Prostate gland (tissue), 2 donors: ENCODE data around the gene TAX1BP1. TPM values are rescaled to one million over a fixed set of nuclear protein-coding genes. Genes with fewer than 3 reads are reported as not detected.
"Not testable (repeated sequence)": the region's sequence is repeated elsewhere in the genome, so short reads cannot be mapped to it uniquely, and the experiment has no call there.

Experiments
- DNase-seq: peaks from one replicate; pipeline ENCODE4 v3.0.0-alpha.2; 2019; ENCODE audit warnings: low spot score
- H3K27ac ChIP-seq, 2 donors: fragments of 200-600 bp; sonication (generic); 2 replicates each; pipeline ENCODE4 v1.5.1; 2017 to 2019
- H3K27me3 ChIP-seq: fragments of 200-600 bp; sonication (generic); replicated peaks from 2 replicates; pipeline ENCODE4 v1.5.1; 2019; ENCODE audit not compliant: insufficient read depth
- H3K36me3 ChIP-seq, 2 donors: fragments of 200-600 bp; sonication (generic); 1 replicate in 1 of 2; 2 replicates in 1 of 2; pipeline versions ENCODE4 v1.5.1 to v1.8.1; 2017 to 2019
- H3K4me1 ChIP-seq: fragments of 200-600 bp; sonication (generic); replicated peaks from 2 replicates; pipeline ENCODE4 v1.5.1; 2019
- H3K4me3 ChIP-seq, 2 donors: fragments of 200-600 bp; sonication (generic); 2 replicates each; pipeline ENCODE4 v1.5.1; 2017 to 2019
- H3K9me3 ChIP-seq: fragments of 200-600 bp; sonication (generic); 2 replicates; pipeline ENCODE4 v1.5.1; 2017
- CTCF ChIP-seq, 4 experiments: fragments of 200-600 bp in 2 of 4; fragments of 450-650 bp in 2 of 4; sonication (generic) in 2 of 4; IDR thresholded peaks; 1 replicate in 3 of 4; 2 replicates in 1 of 4; pipeline ENCODE4 v1.5.1; 2016 to 2019; ENCODE audit warnings: antibody characterized with exemption in 4 of 4, mild to moderate bottlenecking in 2 of 4, moderate library complexity in 2 of 4
- POLR2A ChIP-seq: fragments of 450-650 bp; IDR thresholded peaks from one replicate; pipeline ENCODE4 v1.6.1; 2016; ENCODE audit warnings: antibody characterized with exemption, mild to moderate bottlenecking
- POLR2AphosphoS5 ChIP-seq: sonication (generic); formaldehyde crosslinking; IDR thresholded peaks from one replicate; pipeline ENCODE4 v1.6.1; 2017; ENCODE audit warnings: antibody characterized with exemption
- WGBS: methylation state at CpG from one replicate; pipeline ENCODE4 v1.1.5; 2018; 5-methylcytosine and 5-hydroxymethylcytosine counted together
- intact Hi-C: fragments of 100-400 bp; cut with DNase I; formaldehyde crosslinking; loops from one replicate; pipeline ENCODE4 v1.14.2; 2022
- total RNA-seq, 2 donors: library from RNA; depleted of rRNA; stranded (reverse); fragments of >200 nt; gene quantifications; one replicate each; pipeline ENCODE4 v1.1.0, GENCODE V29; 2016

Gene TAX1BP1
- total RNA-seq, 2 donors from 2014 or later: 105 to 125 TPM

- H3K9me3 ChIP-seq: no peaks in the 10 kb centered on the region
- H3K27me3 ChIP-seq: no peaks in the 10 kb centered on the region
- WGBS: 96% methylated on average over 2 of the region's 2 CpGs
- H3K27ac ChIP-seq: no peak overlapping the region
- TF ChIP-seq POLR2AphosphoS5: no peak
- no peak for TF ChIP-seq POLR2A
- TF ChIP-seq CTCF (IDR thresholded peaks at IDR 0.05): no peak
- no peak for DNase-seq
- H3K4me1 ChIP-seq: no peaks in the 10 kb centered on the region
- intact Hi-C loops: no loop called here
- H3K36me3 ChIP-seq: no peaks in the 10 kb centered on the region
- H3K4me3 ChIP-seq: no peak overlapping the region
Measured at GRCh38 chr7:27735831-27736230, 4.1 kb upstream of the TAX1BP1 start.

- no peaks in the 10 kb centered on the region for H3K4me1 ChIP-seq
- 85% methylated on average over 2 of the region's 2 CpGs for WGBS
Measured at GRCh38 chr7:27737178-27737577, 2.8 kb upstream of the TAX1BP1 start.

GRCh38 chr7:27737616-27738015 lies 2.3 kb upstream of the TAX1BP1 start:
- no peak overlapping the region for H3K27ac ChIP-seq
- intact Hi-C loops: no loop called here
- 61% methylated on average over 2 of the region's 2 CpGs for WGBS

More at GRCh38 chr7:27737178-27737577, 2.8 kb upstream of the TAX1BP1 start:
- Histone ChIP-seq H3K27ac (no peak overlapping the region), H3K36me3 (no peaks in the 10 kb centered on the region), H3K27me3 (no peaks in the 10 kb centered on the region), H3K9me3 (no peaks in the 10 kb centered on the region), H3K4me3 (no peak overlapping the region)
- TF ChIP-seq POLR2AphosphoS5 (no peak), CTCF (IDR thresholded peaks at IDR 0.05) (no peak), POLR2A (no peak)
- intact Hi-C loops: no loop called here
- no peak for DNase-seq

GRCh38 chr7:27739301-27739908 lies 557 bp upstream of the TAX1BP1 start:
- H3K27ac ChIP-seq: peak overlapping the region; percentile 99 to 100
- TF ChIP-seq POLR2AphosphoS5: no peak
- TF ChIP-seq CTCF (IDR thresholded peaks at IDR 0.05): no peak
- TF ChIP-seq POLR2A: no peak
- WGBS: 4% methylated on average over 17 of the region's 17 CpGs
- H3K36me3 ChIP-seq: no peaks in the 10 kb centered on the region
- no peaks in the 10 kb centered on the region for H3K4me1 ChIP-seq
- DNase-seq: no peak
- H3K9me3 ChIP-seq: no peaks in the 10 kb centered on the region
- H3K27me3 ChIP-seq: no peaks in the 10 kb centered on the region
- intact Hi-C loops: no loop called here
- H3K4me3 ChIP-seq: peak overlapping the region; percentile 98 to 99

More at GRCh38 chr7:27737616-27738015, 2.3 kb upstream of the TAX1BP1 start:
- Histone ChIP-seq H3K27me3 (no peaks in the 10 kb centered on the region), H3K9me3 (no peaks in the 10 kb centered on the region), H3K36me3 (no peaks in the 10 kb centered on the region), H3K4me1 (no peaks in the 10 kb centered on the region), H3K4me3 (no peak overlapping the region)
- no peak for TF ChIP-seq POLR2A
- TF ChIP-seq CTCF (IDR thresholded peaks at IDR 0.05): no peak
- TF ChIP-seq POLR2AphosphoS5: no peak
- DNase-seq: no peak

GRCh38 chr7:27740449-27741086 lies 606 bp downstream of the TAX1BP1 start:
- Histone ChIP-seq H3K27ac (peak overlapping the region; percentile 99 to 100), H3K36me3 (no peaks in the 10 kb centered on the region), H3K4me1 (no peaks in the 10 kb centered on the region), H3K9me3 (no peaks in the 10 kb centered on the region), H3K4me3 (peak overlapping the region; percentile 98 to 99), H3K27me3 (no peaks in the 10 kb centered on the region)
- peak; percentile 97 for DNase-seq
- peak; percentile 86 for TF ChIP-seq POLR2AphosphoS5
- TF ChIP-seq CTCF (IDR thresholded peaks at IDR 0.05): peak in 1 of 4 experiments; percentile 10
- TF ChIP-seq POLR2A: peak; percentile 94
- intact Hi-C loops: loop anchor here (2.0 to 10.0 kb wide), 5 partner anchors 78 to 543 kb away; partner anchors contain the start of gene HIBADH
- under 1% methylated on average over 49 of the region's 49 CpGs for WGBS

- H3K36me3 ChIP-seq, DNase-seq, H3K9me3 ChIP-seq, H3K27me3 ChIP-seq, H3K4me1 ChIP-seq, H3K27ac ChIP-seq, H3K4me3 ChIP-seq: not testable (repeated sequence)
- WGBS: 73% methylated on average over 11 of the region's 11 CpGs
- intact Hi-C loops: loop anchor here (5.0 to 10.0 kb wide), 4 partner anchors 183 to 545 kb away; no protein-coding TSS in a partner anchor
Measured at GRCh38 chr7:27742091-27742710, 2.2 kb downstream of the TAX1BP1 start.
